Suprapubic skin (tissue), 4 donors: Measurements from ENCODE around the gene DPP9. TPM values are rescaled to one million over a fixed set of nuclear protein-coding genes. Genes with fewer than 3 reads are reported as not detected.

Experiments used
- DNase-seq, 2 donors: peaks; one replicate each; pipeline ENCODE4 v3.0.0-alpha.2; 2019; ENCODE audit warnings: low spot score in 2 of 2
- H3K27ac ChIP-seq: fragments of 200-600 bp; sonication (generic); one replicate; pipeline ENCODE4 v1.5.1; 2019
- H3K27me3 ChIP-seq: fragments of 200-600 bp; sonication (generic); one replicate; pipeline ENCODE4 v1.5.1; 2019
- H3K36me3 ChIP-seq: fragments of 200-600 bp; sonication (generic); one replicate; pipeline ENCODE4 v1.5.1; 2019
- H3K4me1 ChIP-seq: fragments of 200-600 bp; sonication (generic); one replicate; pipeline ENCODE4 v1.5.1; 2019
- H3K4me3 ChIP-seq: fragments of 200-600 bp; sonication (generic); one replicate; pipeline ENCODE4 v1.5.1; 2019; ENCODE audit warnings: mild to moderate bottlenecking
- H3K9me3 ChIP-seq: fragments of 200-600 bp; sonication (generic); one replicate; pipeline ENCODE4 v1.5.1; 2019
- EP300 ChIP-seq: sonication (generic); formaldehyde crosslinking; IDR thresholded peaks from one replicate; pipeline ENCODE4 v1.6.1; 2017; ENCODE audit warnings: antibody characterized with exemption
- POLR2A ChIP-seq, 2 donors: fragments of 450-650 bp; IDR thresholded peaks; one replicate each; pipeline ENCODE4 v1.6.1; 2017; ENCODE audit warnings: antibody characterized with exemption in 2 of 2, mild to moderate bottlenecking in 2 of 2, moderate library complexity in 2 of 2
- POLR2AphosphoS5 ChIP-seq, 3 donors: sonication (generic); formaldehyde crosslinking; IDR thresholded peaks; one replicate each; pipeline ENCODE4 v1.6.1; 2017; ENCODE audit warnings: antibody characterized with exemption in 3 of 3
- WGBS: methylation state at CpG from one replicate; pipeline ENCODE4 v1.1.5; 2018; 5-methylcytosine and 5-hydroxymethylcytosine counted together
- total RNA-seq, 4 donors: library from RNA; depleted of rRNA; stranded (reverse); fragments of >200 nt; gene quantifications; one replicate each; pipeline ENCODE4 v1.1.0, GENCODE V29; 2016
- TF ChIP-seq, protein P1 (sequence below), 2 donors: fragments of 200-600 bp in 1 of 2; fragments of 450-650 bp in 1 of 2; sonication (generic) in 1 of 2; IDR thresholded peaks; one replicate each; pipeline ENCODE4 v1.5.1; 2016 to 2019; ENCODE audit warnings: antibody characterized with exemption in 2 of 2, mild to moderate bottlenecking in 1 of 2, moderate library complexity in 1 of 2

DPP9 gene
- total RNA-seq, 4 donors from 2014 or later = 51.2 to 126 (median 84.1) TPM

DNA sequence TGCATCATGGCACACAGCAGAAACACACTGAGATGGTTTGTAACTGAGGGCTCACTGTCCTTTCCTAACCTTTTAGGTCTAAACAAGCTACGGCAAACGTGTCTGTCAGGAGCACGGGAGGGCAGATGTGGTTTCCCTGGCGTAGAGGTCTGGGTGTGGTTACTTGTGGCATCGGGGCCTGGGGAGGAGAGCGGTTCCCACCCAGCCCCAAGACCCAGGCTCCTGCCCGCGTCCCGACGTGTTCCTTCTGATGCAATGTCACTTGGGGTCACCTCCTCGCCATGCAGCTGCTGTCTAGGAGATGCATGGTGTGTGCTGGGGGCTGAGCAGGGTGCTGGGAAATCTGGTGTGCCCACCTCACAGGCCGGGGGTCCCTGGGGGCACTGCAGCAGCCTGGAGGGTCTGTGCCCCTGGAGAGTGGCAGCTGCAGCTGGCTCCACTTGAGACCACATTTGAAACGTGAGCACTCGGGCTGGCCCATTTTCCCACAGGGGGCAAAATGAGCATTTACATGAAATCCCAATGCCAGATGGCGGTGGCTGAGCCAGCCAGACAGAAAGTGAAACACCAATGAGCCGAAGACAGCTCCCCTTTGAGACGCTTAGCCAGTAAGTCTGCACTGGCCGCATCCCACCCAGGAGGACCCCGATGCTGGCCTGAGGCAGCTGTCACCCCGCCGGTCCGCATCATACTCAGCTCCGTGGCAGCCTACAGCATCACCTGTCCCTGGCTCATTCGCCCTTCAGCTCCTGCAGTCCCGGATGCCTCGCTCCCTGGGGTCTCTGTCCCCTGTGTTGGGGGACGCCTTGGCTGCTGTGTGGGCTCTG is 31.2 kb downstream of the DPP9 start:
- Histone ChIP-seq H3K4me3 (no peak overlapping the region), H3K27me3 (no peaks in the 10 kb centered on the region), H3K36me3 (peaks cover 94% of the 10 kb centered on the region), H3K4me1 (peaks cover 49% of the 10 kb centered on the region), H3K27ac (peak overlapping the region; percentile 85), H3K9me3 (no peaks in the 10 kb centered on the region)
- no peak for DNase-seq
- WGBS = 70% methylated on average over 2 of the region's 27 CpGs
- TF ChIP-seq POLR2AphosphoS5 (IDR thresholded peaks at IDR 0.05) (no peak), EP300 (no peak), POLR2A (IDR thresholded peaks at IDR 0.05) (no peak)
- TF ChIP-seq, protein P1, sequence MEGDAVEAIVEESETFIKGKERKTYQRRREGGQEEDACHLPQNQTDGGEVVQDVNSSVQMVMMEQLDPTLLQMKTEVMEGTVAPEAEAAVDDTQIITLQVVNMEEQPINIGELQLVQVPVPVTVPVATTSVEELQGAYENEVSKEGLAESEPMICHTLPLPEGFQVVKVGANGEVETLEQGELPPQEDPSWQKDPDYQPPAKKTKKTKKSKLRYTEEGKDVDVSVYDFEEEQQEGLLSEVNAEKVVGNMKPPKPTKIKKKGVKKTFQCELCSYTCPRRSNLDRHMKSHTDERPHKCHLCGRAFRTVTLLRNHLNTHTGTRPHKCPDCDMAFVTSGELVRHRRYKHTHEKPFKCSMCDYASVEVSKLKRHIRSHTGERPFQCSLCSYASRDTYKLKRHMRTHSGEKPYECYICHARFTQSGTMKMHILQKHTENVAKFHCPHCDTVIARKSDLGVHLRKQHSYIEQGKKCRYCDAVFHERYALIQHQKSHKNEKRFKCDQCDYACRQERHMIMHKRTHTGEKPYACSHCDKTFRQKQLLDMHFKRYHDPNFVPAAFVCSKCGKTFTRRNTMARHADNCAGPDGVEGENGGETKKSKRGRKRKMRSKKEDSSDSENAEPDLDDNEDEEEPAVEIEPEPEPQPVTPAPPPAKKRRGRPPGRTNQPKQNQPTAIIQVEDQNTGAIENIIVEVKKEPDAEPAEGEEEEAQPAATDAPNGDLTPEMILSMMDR (IDR thresholded peaks at IDR 0.05) = no peak

DNA sequence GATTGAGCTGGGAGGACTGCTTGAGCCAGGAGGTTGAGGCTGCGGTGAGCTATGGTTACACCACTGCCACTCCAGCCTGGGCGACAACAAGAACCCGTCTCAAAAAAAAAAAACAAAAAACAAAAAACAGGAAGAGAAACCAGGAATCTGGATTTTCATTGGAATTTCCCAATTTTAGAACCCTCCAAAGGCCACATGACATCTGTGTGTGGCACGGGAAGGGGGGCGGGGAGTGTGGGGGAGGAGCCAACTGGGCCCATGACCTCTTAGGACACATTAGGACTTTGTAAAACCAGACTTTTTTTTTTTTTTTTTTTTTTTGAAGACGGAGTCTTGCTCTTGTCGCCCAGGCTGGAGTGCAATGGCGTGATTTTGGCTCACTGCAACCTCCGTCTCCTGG is 32.3 kb downstream of the DPP9 start:
- peaks cover 43% of the 10 kb centered on the region for H3K4me1 ChIP-seq
- H3K27ac ChIP-seq = no peak overlapping the region
- H3K9me3 ChIP-seq = no peaks in the 10 kb centered on the region
- H3K36me3 ChIP-seq = peaks cover 94% of the 10 kb centered on the region
- H3K4me3 ChIP-seq = no peak overlapping the region
- TF ChIP-seq POLR2AphosphoS5 (IDR thresholded peaks at IDR 0.05) = no peak
- TF ChIP-seq EP300 = no peak
- WGBS = 80% methylated on average over 9 of the region's 9 CpGs
- no peaks in the 10 kb centered on the region for H3K27me3 ChIP-seq
- no peak for DNase-seq

DNA sequence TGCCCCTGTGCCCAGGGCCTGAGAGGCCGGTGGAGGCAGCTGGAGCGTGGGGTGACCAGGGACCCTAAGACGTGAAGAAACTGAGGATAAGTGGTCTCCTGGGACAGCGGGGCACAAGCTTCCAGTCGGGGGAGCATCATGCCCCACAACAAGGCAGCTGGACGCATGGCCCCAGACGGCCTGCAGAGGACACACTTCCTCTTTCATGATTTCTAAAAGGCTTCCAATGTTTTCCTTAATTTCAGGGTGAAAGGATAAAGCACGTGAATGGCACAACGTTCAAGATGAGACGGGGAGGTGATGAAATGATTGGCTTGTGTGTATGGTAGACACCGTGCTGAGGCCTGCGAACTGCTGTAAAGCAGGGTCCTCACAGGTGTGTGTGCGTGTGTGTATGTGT is 33.3 kb downstream of the DPP9 start:
- Histone ChIP-seq H3K9me3 (no peaks in the 10 kb centered on the region), H3K27ac (no peak overlapping the region), H3K27me3 (no peaks in the 10 kb centered on the region), H3K4me3 (no peak overlapping the region), H3K36me3 (peaks cover 92% of the 10 kb centered on the region), H3K4me1 (peaks cover 35% of the 10 kb centered on the region)
- WGBS = 82% methylated on average over 13 of the region's 13 CpGs
- DNase-seq = no peak
- TF ChIP-seq EP300 (no peak), POLR2A (IDR thresholded peaks at IDR 0.05) (no peak), POLR2AphosphoS5 (IDR thresholded peaks at IDR 0.05) (no peak)
- TF ChIP-seq, protein P1 (IDR thresholded peaks at IDR 0.05) = no peak

DNA sequence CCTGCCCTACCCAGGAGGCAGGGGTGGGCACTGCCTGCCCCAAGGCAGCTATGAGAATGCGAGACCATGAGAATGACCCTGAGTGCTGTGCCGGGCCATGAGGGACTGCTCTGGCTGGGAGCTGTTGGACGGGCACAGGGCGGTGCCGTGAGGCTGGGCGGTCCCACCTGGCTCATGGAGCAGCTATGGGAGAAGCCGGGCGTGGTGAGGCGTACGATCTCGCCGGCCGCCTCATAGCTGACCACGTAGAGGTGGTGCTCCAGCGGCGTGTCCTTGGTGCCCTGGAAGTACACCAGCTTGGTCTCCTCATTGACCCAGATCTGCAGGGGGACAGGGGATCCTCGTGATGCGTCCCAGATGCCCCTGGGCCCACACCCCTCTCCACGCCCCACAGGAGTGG is 34.2 kb downstream of the DPP9 start:
- H3K36me3 ChIP-seq = peaks cover 92% of the 10 kb centered on the region
- H3K9me3 ChIP-seq = no peaks in the 10 kb centered on the region
- peaks cover 27% of the 10 kb centered on the region for H3K4me1 ChIP-seq
- no peak for DNase-seq
- H3K4me3 ChIP-seq = no peak overlapping the region
- H3K27me3 ChIP-seq = no peaks in the 10 kb centered on the region
- 89% methylated on average over 9 of the region's 19 CpGs for WGBS
- TF ChIP-seq POLR2AphosphoS5 (IDR thresholded peaks at IDR 0.05) = no peak
- TF ChIP-seq EP300 = no peak
- TF ChIP-seq, protein P1 (IDR thresholded peaks at IDR 0.05) = no peak
- TF ChIP-seq POLR2A (IDR thresholded peaks at IDR 0.05) = no peak
- no peak overlapping the region for H3K27ac ChIP-seq

DNA sequence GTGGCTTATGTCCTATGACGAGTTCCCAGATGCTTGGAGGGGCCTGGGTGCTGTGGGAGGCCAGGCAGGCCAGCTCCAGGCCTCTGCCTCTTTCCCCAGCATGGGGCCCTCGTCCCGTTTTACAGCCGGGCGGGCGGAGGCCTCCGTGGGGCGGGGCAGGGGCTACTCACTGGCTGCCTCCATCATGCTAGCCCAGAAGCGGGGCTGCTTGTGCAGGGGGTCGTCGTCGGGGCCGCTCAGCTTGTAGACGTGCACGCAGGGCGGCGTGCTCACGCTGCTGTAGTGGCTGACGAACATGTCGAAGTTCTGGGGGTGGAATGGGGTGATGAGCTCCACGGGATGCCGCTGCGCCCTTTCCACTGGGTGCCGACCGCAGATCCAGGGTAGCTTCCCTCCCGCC is 35.1 kb downstream of the DPP9 start:
- WGBS = 91% methylated on average over 17 of the region's 26 CpGs
- TF ChIP-seq EP300 (no peak), POLR2A (IDR thresholded peaks at IDR 0.05) (no peak), POLR2AphosphoS5 (IDR thresholded peaks at IDR 0.05) (no peak)
- TF ChIP-seq, protein P1 (IDR thresholded peaks at IDR 0.05) = no peak
- DNase-seq = no peak
- Histone ChIP-seq H3K4me1 (peaks cover 19% of the 10 kb centered on the region), H3K36me3 (peaks cover 92% of the 10 kb centered on the region), H3K27me3 (no peaks in the 10 kb centered on the region), H3K4me3 (no peak overlapping the region), H3K27ac (no peak overlapping the region), H3K9me3 (no peaks in the 10 kb centered on the region)
